ENCODE data around the gene EPB42.

DNA sequence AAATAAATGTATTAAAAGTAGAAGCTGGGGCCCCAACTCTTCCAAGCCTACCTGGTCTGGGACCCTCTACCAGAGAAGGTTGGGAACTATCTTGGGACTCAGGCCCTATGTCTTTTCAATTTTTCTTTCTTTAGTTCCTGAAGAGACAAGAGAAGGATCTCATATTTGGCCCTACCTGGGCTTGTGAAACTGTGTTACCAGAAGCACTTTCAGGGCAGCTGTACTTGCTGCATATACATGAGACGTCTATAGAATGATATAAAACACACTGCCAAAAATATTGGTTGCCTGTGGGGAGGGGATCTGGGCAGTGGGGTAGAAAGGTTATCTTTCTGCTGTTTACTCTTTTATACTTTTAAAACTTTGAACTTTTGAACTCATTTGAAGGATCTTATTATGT, 604 bp upstream of the EPB42 start:
- TF ChIP-seq, protein P1, sequence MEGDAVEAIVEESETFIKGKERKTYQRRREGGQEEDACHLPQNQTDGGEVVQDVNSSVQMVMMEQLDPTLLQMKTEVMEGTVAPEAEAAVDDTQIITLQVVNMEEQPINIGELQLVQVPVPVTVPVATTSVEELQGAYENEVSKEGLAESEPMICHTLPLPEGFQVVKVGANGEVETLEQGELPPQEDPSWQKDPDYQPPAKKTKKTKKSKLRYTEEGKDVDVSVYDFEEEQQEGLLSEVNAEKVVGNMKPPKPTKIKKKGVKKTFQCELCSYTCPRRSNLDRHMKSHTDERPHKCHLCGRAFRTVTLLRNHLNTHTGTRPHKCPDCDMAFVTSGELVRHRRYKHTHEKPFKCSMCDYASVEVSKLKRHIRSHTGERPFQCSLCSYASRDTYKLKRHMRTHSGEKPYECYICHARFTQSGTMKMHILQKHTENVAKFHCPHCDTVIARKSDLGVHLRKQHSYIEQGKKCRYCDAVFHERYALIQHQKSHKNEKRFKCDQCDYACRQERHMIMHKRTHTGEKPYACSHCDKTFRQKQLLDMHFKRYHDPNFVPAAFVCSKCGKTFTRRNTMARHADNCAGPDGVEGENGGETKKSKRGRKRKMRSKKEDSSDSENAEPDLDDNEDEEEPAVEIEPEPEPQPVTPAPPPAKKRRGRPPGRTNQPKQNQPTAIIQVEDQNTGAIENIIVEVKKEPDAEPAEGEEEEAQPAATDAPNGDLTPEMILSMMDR (IDR thresholded peaks at IDR 0.05) = no peak
- no peak for TF ChIP-seq POLR2A (IDR thresholded peaks at IDR 0.05)

Measured in stomach (tissue), 4 donors.